ENCODE measurements around the gene RTN4RL1.
A peak's percentile ranks its signal among the peaks of the same experiment; 100 is the strongest.

RTN4RL1 gene

DNA sequence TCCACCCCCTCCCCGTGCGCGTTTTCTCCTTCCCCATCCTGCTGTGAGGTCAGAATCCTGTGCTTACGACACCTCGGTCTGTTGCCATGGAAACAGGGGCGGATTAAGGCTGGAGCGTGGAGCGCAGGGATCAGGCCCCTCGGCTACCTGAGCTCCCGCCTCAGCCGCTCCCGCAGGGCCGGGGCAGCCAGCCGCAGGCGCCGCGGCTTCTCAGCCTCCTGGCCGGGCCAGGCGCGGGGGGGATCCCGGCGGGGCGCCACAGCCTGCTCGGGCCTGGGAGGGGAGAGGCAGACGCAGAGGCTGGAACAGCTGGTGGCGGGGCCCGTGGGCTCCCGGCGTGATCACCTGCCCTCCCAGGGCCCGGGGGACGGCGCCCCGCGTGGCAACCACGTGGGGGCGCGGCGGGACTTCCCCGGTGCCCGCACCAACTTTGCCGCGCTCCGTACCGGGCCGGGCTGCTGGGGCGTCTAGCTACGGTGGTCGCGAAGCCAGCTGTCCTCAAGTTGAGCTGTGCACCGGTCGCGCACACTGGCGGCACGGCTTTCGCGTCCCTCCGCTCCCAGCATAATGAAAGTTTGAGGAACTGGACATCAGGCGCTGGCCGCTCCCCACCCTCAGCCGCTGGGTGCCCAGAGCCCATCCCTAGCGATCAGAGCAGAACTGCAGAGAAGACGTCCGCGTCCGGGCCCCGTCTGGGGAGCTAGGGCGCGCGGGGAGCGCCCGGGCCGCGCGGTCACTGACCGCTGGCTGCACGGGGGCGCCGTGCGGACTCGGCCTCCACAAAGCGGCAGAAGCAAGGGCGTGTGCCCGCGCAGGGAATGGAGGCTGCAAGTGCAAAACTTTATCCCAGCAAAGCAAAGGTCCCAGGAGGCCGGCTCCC is 1.2 kb downstream of the RTN4RL1 start (continued):
- TF ChIP-seq, protein P1, sequence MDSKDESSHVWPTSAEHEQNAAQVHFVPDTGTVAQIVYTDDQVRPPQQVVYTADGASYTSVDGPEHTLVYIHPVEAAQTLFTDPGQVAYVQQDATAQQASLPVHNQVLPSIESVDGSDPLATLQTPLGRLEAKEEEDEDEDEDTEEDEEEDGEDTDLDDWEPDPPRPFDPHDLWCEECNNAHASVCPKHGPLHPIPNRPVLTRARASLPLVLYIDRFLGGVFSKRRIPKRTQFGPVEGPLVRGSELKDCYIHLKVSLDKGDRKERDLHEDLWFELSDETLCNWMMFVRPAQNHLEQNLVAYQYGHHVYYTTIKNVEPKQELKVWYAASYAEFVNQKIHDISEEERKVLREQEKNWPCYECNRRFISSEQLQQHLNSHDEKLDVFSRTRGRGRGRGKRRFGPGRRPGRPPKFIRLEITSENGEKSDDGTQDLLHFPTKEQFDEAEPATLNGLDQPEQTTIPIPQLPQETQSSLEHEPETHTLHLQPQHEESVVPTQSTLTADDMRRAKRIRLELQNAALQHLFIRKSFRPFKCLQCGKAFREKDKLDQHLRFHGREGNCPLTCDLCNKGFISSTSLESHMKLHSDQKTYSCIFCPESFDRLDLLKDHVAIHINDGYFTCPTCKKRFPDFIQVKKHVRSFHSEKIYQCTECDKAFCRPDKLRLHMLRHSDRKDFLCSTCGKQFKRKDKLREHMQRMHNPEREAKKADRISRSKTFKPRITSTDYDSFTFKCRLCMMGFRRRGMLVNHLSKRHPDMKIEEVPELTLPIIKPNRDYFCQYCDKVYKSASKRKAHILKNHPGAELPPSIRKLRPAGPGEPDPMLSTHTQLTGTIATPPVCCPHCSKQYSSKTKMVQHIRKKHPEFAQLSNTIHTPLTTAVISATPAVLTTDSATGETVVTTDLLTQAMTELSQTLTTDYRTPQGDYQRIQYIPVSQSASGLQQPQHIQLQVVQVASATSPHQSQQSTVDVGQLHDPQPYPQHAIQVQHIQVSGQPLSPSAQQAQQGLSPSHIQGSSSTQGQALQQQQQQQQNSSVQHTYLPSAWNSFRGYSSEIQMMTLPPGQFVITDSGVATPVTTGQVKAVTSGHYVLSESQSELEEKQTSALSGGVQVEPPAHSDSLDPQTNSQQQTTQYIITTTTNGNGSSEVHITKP (tag by site-specific recombination; IDR thresholded peaks at IDR 0.05), result peak; percentile 77
- TF ChIP-seq ZNF510 (tag by site-specific recombination; IDR thresholded peaks at IDR 0.05; ENCODE audit: insufficient replicate concordance) (no peak), ZNF660 (tag by site-specific recombination; IDR thresholded peaks at IDR 0.05) (peak; percentile 63; the same call in 1 of the 2 replicates), SP7 (tag by site-specific recombination; IDR thresholded peaks at IDR 0.05) (no peak), ZNF248 (tag by site-specific recombination; IDR thresholded peaks at IDR 0.05) (no peak), ZNF792 (tag by site-specific recombination; IDR thresholded peaks at IDR 0.05) (no peak), ZNF785 (tag by site-specific recombination; IDR thresholded peaks at IDR 0.05) (0 out of 2 replicates have a peak, but pooled peaks have one; percentile 17), ZNF514 (tag by site-specific recombination; IDR thresholded peaks at IDR 0.05) (no peak), KLF17 (tag by site-specific recombination; IDR thresholded peaks at IDR 0.05) (no peak), ZSCAN16 (tag by site-specific recombination; IDR thresholded peaks at IDR 0.05) (no peak), ZNF311 (tag by site-specific recombination; IDR thresholded peaks at IDR 0.05; ENCODE audit: borderline replicate concordance) (no peak), ZNF843 (tag by site-specific recombination; IDR thresholded peaks at IDR 0.05) (no peak), ZNF555 (tag by site-specific recombination; conservative IDR thresholded peaks at IDR 0.05) (no peak), SP3 (tag by site-specific recombination; IDR thresholded peaks at IDR 0.05) (no peak), IKZF3 (tag by site-specific recombination; IDR thresholded peaks at IDR 0.05) (peak; percentile 57), ZBTB21 (tag by site-specific recombination; IDR thresholded peaks at IDR 0.05) (no peak), ZNF830 (tag by site-specific recombination; IDR thresholded peaks at IDR 0.05; ENCODE audit: low read depth) (no peak), ZNF664 (tag by site-specific recombination; IDR thresholded peaks at IDR 0.05) (no peak), ZNF426 (tag by site-specific recombination; IDR thresholded peaks at IDR 0.05) (no peak), ZNF214 (tag by site-specific recombination; IDR thresholded peaks at IDR 0.05; ENCODE audit: borderline replicate concordance) (no peak), ZNF623 (tag by site-specific recombination; IDR thresholded peaks at IDR 0.05) (no peak), KLF10 (tag by site-specific recombination; IDR thresholded peaks at IDR 0.05) (peak; percentile 23; the same call in 1 of the 2 replicates), ZNF114 (tag by site-specific recombination; IDR thresholded peaks at IDR 0.05) (no peak), PRDM6 (tag by site-specific recombination; IDR thresholded peaks at IDR 0.05) (no peak), BCL11B (tag by site-specific recombination; IDR thresholded peaks at IDR 0.05; ENCODE audit: low read depth) (no peak; the same call in 1 of the 2 replicates)
- TF ChIP-seq, protein P2, sequence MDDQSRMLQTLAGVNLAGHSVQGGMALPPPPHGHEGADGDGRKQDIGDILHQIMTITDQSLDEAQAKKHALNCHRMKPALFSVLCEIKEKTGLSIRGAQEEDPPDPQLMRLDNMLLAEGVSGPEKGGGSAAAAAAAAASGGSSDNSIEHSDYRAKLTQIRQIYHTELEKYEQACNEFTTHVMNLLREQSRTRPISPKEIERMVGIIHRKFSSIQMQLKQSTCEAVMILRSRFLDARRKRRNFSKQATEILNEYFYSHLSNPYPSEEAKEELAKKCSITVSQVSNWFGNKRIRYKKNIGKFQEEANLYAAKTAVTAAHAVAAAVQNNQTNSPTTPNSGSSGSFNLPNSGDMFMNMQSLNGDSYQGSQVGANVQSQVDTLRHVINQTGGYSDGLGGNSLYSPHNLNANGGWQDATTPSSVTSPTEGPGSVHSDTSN (CRISPR knock-in tag; IDR thresholded peaks at IDR 0.05), result 0 out of 2 replicates have a peak, but pooled peaks have one; percentile 37
- TF ChIP-seq, protein P3, sequence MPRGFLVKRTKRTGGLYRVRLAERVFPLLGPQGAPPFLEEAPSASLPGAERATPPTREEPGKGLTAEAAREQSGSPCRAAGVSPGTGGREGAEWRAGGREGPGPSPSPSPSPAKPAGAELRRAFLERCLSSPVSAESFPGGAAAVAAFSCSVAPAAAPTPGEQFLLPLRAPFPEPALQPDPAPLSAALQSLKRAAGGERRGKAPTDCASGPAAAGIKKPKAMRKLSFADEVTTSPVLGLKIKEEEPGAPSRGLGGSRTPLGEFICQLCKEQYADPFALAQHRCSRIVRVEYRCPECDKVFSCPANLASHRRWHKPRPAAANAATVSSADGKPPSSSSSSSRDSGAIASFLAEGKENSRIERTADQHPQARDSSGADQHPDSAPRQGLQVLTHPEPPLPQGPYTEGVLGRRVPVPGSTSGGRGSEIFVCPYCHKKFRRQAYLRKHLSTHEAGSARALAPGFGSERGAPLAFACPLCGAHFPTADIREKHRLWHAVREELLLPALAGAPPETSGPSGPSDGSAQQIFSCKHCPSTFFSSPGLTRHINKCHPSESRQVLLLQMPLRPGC (tag by site-specific recombination; IDR thresholded peaks at IDR 0.05), result no peak
- TF ChIP-seq, protein P4, sequence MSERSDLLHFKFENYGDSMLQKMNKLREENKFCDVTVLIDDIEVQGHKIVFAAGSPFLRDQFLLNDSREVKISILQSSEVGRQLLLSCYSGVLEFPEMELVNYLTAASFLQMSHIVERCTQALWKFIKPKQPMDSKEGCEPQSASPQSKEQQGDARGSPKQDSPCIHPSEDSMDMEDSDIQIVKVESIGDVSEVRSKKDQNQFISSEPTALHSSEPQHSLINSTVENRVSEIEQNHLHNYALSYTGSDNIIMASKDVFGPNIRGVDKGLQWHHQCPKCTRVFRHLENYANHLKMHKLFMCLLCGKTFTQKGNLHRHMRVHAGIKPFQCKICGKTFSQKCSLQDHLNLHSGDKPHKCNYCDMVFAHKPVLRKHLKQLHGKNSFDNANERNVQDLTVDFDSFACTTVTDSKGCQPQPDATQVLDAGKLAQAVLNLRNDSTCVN (tag by site-specific recombination; optimal IDR thresholded peaks at IDR 0.05), result peak; percentile 55

Data from HEK293 (cell line).